NT2/D1 (cell line): ENCODE results near the gene TANC1.

Experiments
- SUZ12 ChIP-seq: IDR thresholded peaks from 2 replicates; pipeline ENCODE4 v1.6.1; 2011; ENCODE audit not compliant: insufficient read length, insufficient read depth; ENCODE audit errors: extremely low read depth
- YY1 ChIP-seq: IDR thresholded peaks from 2 replicates; pipeline ENCODE4 v1.6.1; 2011; ENCODE audit not compliant: insufficient read length, insufficient read depth
- ZNF274 ChIP-seq: IDR thresholded peaks from 2 replicates; pipeline ENCODE4 v1.6.1; 2011; ENCODE audit warnings: mild to moderate bottlenecking, low read depth, low read length

- TF ChIP-seq SUZ12 (no peak), YY1 (no peak), ZNF274 (no peak)
Observed at GRCh38 chr2:159046966-159047365, 78.5 kb downstream of the TANC1 start.
